KMS-11 (cell line): ENCODE results near the gene PCDHA9.

Experiments
- H2AFZ ChIP-seq: fragments of 200-600 bp; sonication (generic); 2 replicates; pipeline ENCODE4 v1.6.1; 2016; ENCODE audit warnings: antibody characterized with exemption, mixed run types, low read depth
- H3K27ac ChIP-seq: fragments of 200-600 bp; sonication (generic); 2 replicates; pipeline ENCODE4 v1.6.1; 2016; ENCODE audit warnings: mild to moderate bottlenecking, mixed run types
- H3K27me3 ChIP-seq: fragments of 200-600 bp; sonication (generic); 2 replicates; pipeline ENCODE4 v1.6.1; 2017; ENCODE audit warnings: mild to moderate bottlenecking, low read depth, mixed run types, moderate library complexity; ENCODE audit not compliant: insufficient read depth
- H3K36me3 ChIP-seq: fragments of 200-600 bp; sonication (generic); 2 replicates; pipeline ENCODE4 v1.6.1; 2017; ENCODE audit warnings: mild to moderate bottlenecking, mixed run types; ENCODE audit not compliant: insufficient read depth
- H3K4me1 ChIP-seq: fragments of 200-600 bp; sonication (generic); 2 replicates; pipeline ENCODE4 v1.6.1; 2016; ENCODE audit warnings: mild to moderate bottlenecking, low read depth, mixed run types; ENCODE audit not compliant: poor library complexity, severe bottlenecking
- H3K4me2 ChIP-seq: fragments of 200-600 bp; sonication (generic); 2 replicates; pipeline ENCODE4 v1.7.0; 2016; ENCODE audit warnings: mild to moderate bottlenecking, mixed run types
- H3K4me3 ChIP-seq: fragments of 200-600 bp; sonication (generic); IDR thresholded peaks from 2 replicates; pipeline ENCODE4 v1.6.1; 2017; ENCODE audit warnings: low read depth, low read length, mixed read lengths; ENCODE audit not compliant: insufficient read depth
- H3K79me2 ChIP-seq: fragments of 200-600 bp; sonication (generic); 2 replicates; pipeline ENCODE4 v1.6.1; 2016; ENCODE audit warnings: low read depth, mixed run types; ENCODE audit not compliant: insufficient read depth
- H3K9ac ChIP-seq: fragments of 200-600 bp; sonication (generic); 2 replicates; pipeline ENCODE4 v1.6.1; 2016; ENCODE audit warnings: mild to moderate bottlenecking, mixed run types
- H4K20me1 ChIP-seq: fragments of 200-600 bp; sonication (generic); 2 replicates; pipeline ENCODE4 v1.6.1; 2016; ENCODE audit warnings: mild to moderate bottlenecking, mixed run types; ENCODE audit not compliant: insufficient read depth
- CTCF ChIP-seq: fragments of 200-600 bp; sonication (generic); conservative IDR thresholded peaks from 2 replicates; pipeline ENCODE4 v1.6.1; 2017; ENCODE audit warnings: low read depth, mild to moderate bottlenecking, antibody characterized with exemption, low read length, moderate library complexity, mixed read lengths

The PCDHA9 gene

GRCh38 chr5:140857987-140858240, 9.7 kb downstream of the PCDHA9 start:
- H3K27me3 ChIP-seq: no peaks in the 10 kb centered on the region
- no peak overlapping the region for H3K4me3 ChIP-seq
- H3K79me2 ChIP-seq: no peaks in the 10 kb centered on the region
- no peak overlapping the region for H3K27ac ChIP-seq
- no peak overlapping the region for H3K9ac ChIP-seq
- H2AFZ ChIP-seq: no peak overlapping the region
- H3K4me1 ChIP-seq: no peaks in the 10 kb centered on the region
- H4K20me1 ChIP-seq: no peaks in the 10 kb centered on the region
- no peak for TF ChIP-seq CTCF
- no peak overlapping the region for H3K4me2 ChIP-seq
- no peaks in the 10 kb centered on the region for H3K36me3 ChIP-seq

GRCh38 chr5:140862441-140863295, 14.5 kb downstream of the PCDHA9 start:
- H3K9ac ChIP-seq: no peak overlapping the region

GRCh38 chr5:140868721-140869554, 20.8 kb downstream of the PCDHA9 start, which contains the start of gene PCDHA11:
PCDHA11 (plus strand) TSS chr5:140868957; CDS start chr5:140869104, 147 bp downstream.
- Histone ChIP-seq H3K36me3 (no peaks in the 10 kb centered on the region), H3K4me2 (no peak within 1 kb of the TSS), H4K20me1 (no peaks in the 10 kb centered on the region), H3K79me2 (no peaks in the 10 kb centered on the region), H3K4me1 (no peaks in the 10 kb centered on the region), H3K4me3 (no peak within 1 kb of the TSS), H3K27me3 (no peaks in the 10 kb centered on the region), H2AFZ (no peak within 1 kb of the TSS), H3K9ac (no peak within 1 kb of the TSS), H3K27ac (no peak within 1 kb of the TSS)
- TF ChIP-seq CTCF: no peak

More at GRCh38 chr5:140862441-140863295, 14.5 kb downstream of the PCDHA9 start:
- Histone ChIP-seq H3K4me3 (no peak overlapping the region), H4K20me1 (no peaks in the 10 kb centered on the region), H3K79me2 (no peaks in the 10 kb centered on the region), H3K27ac (no peak overlapping the region), H3K4me2 (no peak overlapping the region), H3K27me3 (no peaks in the 10 kb centered on the region), H2AFZ (no peak overlapping the region), H3K36me3 (no peaks in the 10 kb centered on the region), H3K4me1 (no peaks in the 10 kb centered on the region)
- no peak for TF ChIP-seq CTCF

- no peaks in the 10 kb centered on the region for H3K4me1 ChIP-seq
- no peak overlapping the region for H3K9ac ChIP-seq
- no peaks in the 10 kb centered on the region for H3K79me2 ChIP-seq
- H3K4me2 ChIP-seq: no peak overlapping the region
- H3K27ac ChIP-seq: no peak overlapping the region
- no peaks in the 10 kb centered on the region for H4K20me1 ChIP-seq
- no peak for TF ChIP-seq CTCF
- no peaks in the 10 kb centered on the region for H3K27me3 ChIP-seq
- H2AFZ ChIP-seq: no peak overlapping the region
- no peaks in the 10 kb centered on the region for H3K36me3 ChIP-seq
- H3K4me3 ChIP-seq: no peak overlapping the region
These were observed 21.3 kb downstream of the PCDHA9 start for GRCh38 chr5:140869555-140869886.
